Adipocyte (in vitro differentiated cells): ENCODE measurements around the gene STUM.
"Not testable (repeated sequence)": the region's sequence is repeated elsewhere in the genome, so short reads cannot be mapped to it uniquely, and the experiment has no call there.

Experiments
- DNase-seq: peaks from one replicate; pipeline ENCODE4 v3.0.0-alpha.2; 2015; ENCODE audit warnings: low read depth
- H3K27me3 ChIP-seq: replicated peaks from 2 replicates; pipeline ENCODE4 v1.7.0; 2013; ENCODE audit warnings: mild to moderate bottlenecking, low read length, moderate library complexity; ENCODE audit not compliant: control insufficient read depth, insufficient read depth
- H3K36me3 ChIP-seq: 2 replicates; pipeline ENCODE4 v1.7.0; 2013; ENCODE audit warnings: low read length, mild to moderate bottlenecking, moderate library complexity; ENCODE audit not compliant: control insufficient read depth, insufficient read depth, severe bottlenecking
- H3K4me1 ChIP-seq: 2 replicates; pipeline ENCODE4 v1.7.0; 2013; ENCODE audit warnings: mild to moderate bottlenecking, low read length, moderate library complexity; ENCODE audit not compliant: control insufficient read depth, insufficient read depth
- H3K4me3 ChIP-seq: 2 replicates; pipeline ENCODE4 v1.7.0; 2013; ENCODE audit warnings: mild to moderate bottlenecking, low read length, moderate library complexity
- H3K9ac ChIP-seq: 2 replicates; pipeline ENCODE4 v1.7.0; 2013; ENCODE audit warnings: mild to moderate bottlenecking, low read length, moderate library complexity
- H3K9me3 ChIP-seq: 2 replicates; pipeline ENCODE4 v1.7.0; 2013; ENCODE audit warnings: mild to moderate bottlenecking, low read length, moderate library complexity; ENCODE audit not compliant: control insufficient read depth

The STUM gene

GRCh38 chr1:226637147-226637935 is 88.8 kb downstream of the STUM start:
- Histone ChIP-seq H3K9me3 (no peaks in the 10 kb centered on the region), H3K27me3 (no peaks in the 10 kb centered on the region), H3K9ac (peak overlapping the region; percentile 54), H3K4me1 (peaks cover 32% of the 10 kb centered on the region), H3K4me3 (no peak overlapping the region), H3K36me3 (peaks cover 2% of the 10 kb centered on the region)
- DNase-seq, result peak; percentile 36

- no peak overlapping the region for H3K4me3 ChIP-seq
- no peaks in the 10 kb centered on the region for H3K9me3 ChIP-seq
- H3K36me3 ChIP-seq, result peaks cover 2% of the 10 kb centered on the region
- no peak for DNase-seq
- H3K4me1 ChIP-seq, result peaks cover 26% of the 10 kb centered on the region
- H3K27me3 ChIP-seq, result no peaks in the 10 kb centered on the region
- peak overlapping the region; percentile 54 for H3K9ac ChIP-seq
Observed at GRCh38 chr1:226638001-226638601, 89.5 kb downstream of the STUM start.

GRCh38 chr1:226638608-226639007 is 90.0 kb downstream of the STUM start:
- Histone ChIP-seq H3K4me3 (no peak overlapping the region), H3K27me3 (no peaks in the 10 kb centered on the region), H3K9ac (no peak overlapping the region), H3K36me3 (peaks cover 2% of the 10 kb centered on the region), H3K4me1 (peaks cover 23% of the 10 kb centered on the region), H3K9me3 (no peaks in the 10 kb centered on the region)
- DNase-seq, result no peak

- not testable (repeated sequence) for DNase-seq, H3K9ac ChIP-seq, H3K27me3 ChIP-seq, H3K36me3 ChIP-seq, H3K4me3 ChIP-seq, H3K9me3 ChIP-seq
- peaks cover 20% of the 10 kb centered on the region for H3K4me1 ChIP-seq
Observed at GRCh38 chr1:226639206-226639605, 90.6 kb downstream of the STUM start.

GRCh38 chr1:226639631-226640061 is 91.1 kb downstream of the STUM start:
- H3K9me3 ChIP-seq, result no peaks in the 10 kb centered on the region

GRCh38 chr1:226640321-226641136 is 92.0 kb downstream of the STUM start:
- Histone ChIP-seq H3K9ac (no peak overlapping the region), H3K4me3 (no peak overlapping the region), H3K4me1 (peaks cover 22% of the 10 kb centered on the region), H3K9me3 (no peaks in the 10 kb centered on the region), H3K27me3 (no peaks in the 10 kb centered on the region), H3K36me3 (peaks cover 2% of the 10 kb centered on the region)
- DNase-seq, result no peak

More at GRCh38 chr1:226639631-226640061, 91.1 kb downstream of the STUM start:
- Histone ChIP-seq H3K36me3 (peaks cover 2% of the 10 kb centered on the region), H3K9ac (no peak overlapping the region), H3K4me3 (no peak overlapping the region), H3K4me1 (peaks cover 20% of the 10 kb centered on the region), H3K27me3 (no peaks in the 10 kb centered on the region)
- DNase-seq, result no peak

GRCh38 chr1:226641671-226642231 is 93.2 kb downstream of the STUM start:
- Histone ChIP-seq H3K27me3 (no peaks in the 10 kb centered on the region), H3K9ac (no peak overlapping the region), H3K4me3 (no peak overlapping the region), H3K4me1 (peaks cover 30% of the 10 kb centered on the region), H3K9me3 (no peaks in the 10 kb centered on the region), H3K36me3 (peaks cover 3% of the 10 kb centered on the region)
- no peak for DNase-seq

- Histone ChIP-seq H3K27me3 (no peaks in the 10 kb centered on the region), H3K9me3 (no peaks in the 10 kb centered on the region), H3K9ac (no peak overlapping the region), H3K36me3 (peaks cover 10% of the 10 kb centered on the region), H3K4me1 (peaks cover 27% of the 10 kb centered on the region), H3K4me3 (no peak overlapping the region)
- no peak for DNase-seq
Observed at GRCh38 chr1:226642421-226642820, 93.9 kb downstream of the STUM start.

GRCh38 chr1:226643177-226643576 is 94.6 kb downstream of the STUM start:
- H3K9ac ChIP-seq, result no peak overlapping the region
- H3K4me3 ChIP-seq, result no peak overlapping the region
- DNase-seq, result peak; percentile 35
- peaks cover 17% of the 10 kb centered on the region for H3K36me3 ChIP-seq
- peaks cover 20% of the 10 kb centered on the region for H3K4me1 ChIP-seq
- H3K27me3 ChIP-seq, result no peaks in the 10 kb centered on the region
- H3K9me3 ChIP-seq, result no peaks in the 10 kb centered on the region

- DNase-seq, result no peak
Observed at GRCh38 chr1:226643611-226644540, 95.3 kb downstream of the STUM start.

More at GRCh38 chr1:226643611-226644540, 95.3 kb downstream of the STUM start:
- H3K4me1 ChIP-seq, result peaks cover 13% of the 10 kb centered on the region
- no peak overlapping the region for H3K9ac ChIP-seq
- no peaks in the 10 kb centered on the region for H3K27me3 ChIP-seq
- no peak overlapping the region for H3K4me3 ChIP-seq
- H3K36me3 ChIP-seq, result peaks cover 20% of the 10 kb centered on the region
- no peaks in the 10 kb centered on the region for H3K9me3 ChIP-seq
